Measurements from ENCODE around the gene GSTA1.

- TF ChIP-seq CTCF (IDR thresholded peaks at IDR 0.05 in 4 of 5, conservative IDR thresholded peaks at IDR 0.05 in 1 of 5) (no peak), POLR2A (IDR thresholded peaks at IDR 0.05) (no peak)
Measured at GRCh38 chr6:52788478-52788877, 15.1 kb downstream of the GSTA1 start.
